Type B pancreatic cell (in vitro differentiated cells): Measurements from ENCODE around the gene LRRC41. TPM values are rescaled to one million over a fixed set of nuclear protein-coding genes. Genes with fewer than 3 reads are reported as not detected.

Source experiments
- DNase-seq: peaks from one replicate; pipeline ENCODE4 v3.0.0; 2021; ENCODE audit warnings: mixed read lengths; ENCODE audit not compliant: unreplicated experiment; ENCODE audit errors: extremely low spot score
- H3K27ac Mint-ChIP-seq: 2 replicates; pipeline ENCODE4 v1.8.0; 2021; ENCODE audit warnings: mild to moderate bottlenecking, mixed read lengths
- H3K27me3 Mint-ChIP-seq: 2 replicates; pipeline ENCODE4 v1.8.0; 2021; ENCODE audit warnings: mixed read lengths
- H3K36me3 Mint-ChIP-seq: 2 replicates; pipeline ENCODE4 v1.8.0; 2021; ENCODE audit warnings: mixed read lengths
- H3K4me1 Mint-ChIP-seq: one replicate; pipeline ENCODE4 v1.8.0; 2021; ENCODE audit warnings: mixed read lengths; ENCODE audit not compliant: unreplicated experiment
- H3K4me3 Mint-ChIP-seq: 2 replicates; pipeline ENCODE4 v1.8.0; 2021; ENCODE audit warnings: mild to moderate bottlenecking, mixed read lengths
- H3K9me3 Mint-ChIP-seq: 2 replicates; pipeline ENCODE4 v1.8.0; 2021; ENCODE audit warnings: mixed read lengths
- CTCF ChIP-seq: fragments of 200-600 bp; sonication (generic); conservative IDR thresholded peaks from 2 replicates; pipeline ENCODE4 v1.5.0; 2021; ENCODE audit warnings: antibody characterized with exemption, mild to moderate bottlenecking
- total RNA-seq: library from RNA; stranded (reverse); gene quantifications from 2 replicates; pipeline ENCODE4 v1.2.1, GENCODE V29; 2021; ENCODE audit warnings: low replicate concordance

Gene LRRC41
- total RNA-seq, 1 donor from 2014 or later: 89.9 TPM

GRCh38 chr1:46288485-46289133, 14.8 kb downstream of the LRRC41 start:
- Mint-ChIP-seq H3K27me3 (no peaks in the 10 kb centered on the region), H3K27ac (no peak overlapping the region), H3K36me3 (peaks cover 30% of the 10 kb centered on the region), H3K9me3 (no peaks in the 10 kb centered on the region), H3K4me3 (no peak overlapping the region), H3K4me1 (no peaks in the 10 kb centered on the region)
- no peak for TF ChIP-seq CTCF
- no peak for DNase-seq

- Mint-ChIP-seq H3K27me3 (no peaks in the 10 kb centered on the region), H3K4me3 (no peak overlapping the region), H3K27ac (no peak overlapping the region), H3K4me1 (no peaks in the 10 kb centered on the region), H3K9me3 (no peaks in the 10 kb centered on the region), H3K36me3 (peaks cover 46% of the 10 kb centered on the region)
- no peak for TF ChIP-seq CTCF
- DNase-seq: no peak
Measured at GRCh38 chr1:46285730-46286477, 17.5 kb downstream of the LRRC41 start.

GRCh38 chr1:46284597-46285564, 18.5 kb downstream of the LRRC41 start:
- Mint-ChIP-seq H3K36me3 (peaks cover 45% of the 10 kb centered on the region), H3K27me3 (no peaks in the 10 kb centered on the region), H3K9me3 (no peaks in the 10 kb centered on the region), H3K4me1 (no peaks in the 10 kb centered on the region), H3K27ac (no peak overlapping the region), H3K4me3 (no peak overlapping the region)
- no peak for TF ChIP-seq CTCF
- no peak for DNase-seq

- H3K9me3 Mint-ChIP-seq: no peaks in the 10 kb centered on the region
- no peak overlapping the region for H3K27ac Mint-ChIP-seq
- H3K27me3 Mint-ChIP-seq: no peaks in the 10 kb centered on the region
- no peak overlapping the region for H3K4me3 Mint-ChIP-seq
- DNase-seq: no peak
- no peak for TF ChIP-seq CTCF
- no peaks in the 10 kb centered on the region for H3K4me1 Mint-ChIP-seq
- H3K36me3 Mint-ChIP-seq: peaks cover 40% of the 10 kb centered on the region
Measured at GRCh38 chr1:46284058-46284457, 19.4 kb downstream of the LRRC41 start.

GRCh38 chr1:46281021-46281420, 22.4 kb downstream of the LRRC41 start:
- no peaks in the 10 kb centered on the region for H3K4me1 Mint-ChIP-seq
- no peaks in the 10 kb centered on the region for H3K9me3 Mint-ChIP-seq
- peaks cover 42% of the 10 kb centered on the region for H3K36me3 Mint-ChIP-seq
- DNase-seq: no peak
- TF ChIP-seq CTCF: no peak
- H3K27me3 Mint-ChIP-seq: no peaks in the 10 kb centered on the region
- no peak overlapping the region for H3K27ac Mint-ChIP-seq
- H3K4me3 Mint-ChIP-seq: no peak overlapping the region
